Activated T-cell treated with anti-CD3 and anti-CD28 coated beads for 24 hours (primary cell): ENCODE results near the gene PRIM1.
"Not testable (repeated sequence)": the region's sequence is repeated elsewhere in the genome, so short reads cannot be mapped to it uniquely, and the experiment has no call there.

Source experiments
- DNase-seq: peaks from one replicate; pipeline ENCODE4 v3.0.0-alpha.2; 2020; ENCODE audit warnings: low read depth

Gene PRIM1

GRCh38 chr12:56716933-56717880, 34.9 kb downstream of the PRIM1 start:
- DNase-seq = no peak

- no peak for DNase-seq
Observed at GRCh38 chr12:56716458-56716857, 35.7 kb downstream of the PRIM1 start.

DNA sequence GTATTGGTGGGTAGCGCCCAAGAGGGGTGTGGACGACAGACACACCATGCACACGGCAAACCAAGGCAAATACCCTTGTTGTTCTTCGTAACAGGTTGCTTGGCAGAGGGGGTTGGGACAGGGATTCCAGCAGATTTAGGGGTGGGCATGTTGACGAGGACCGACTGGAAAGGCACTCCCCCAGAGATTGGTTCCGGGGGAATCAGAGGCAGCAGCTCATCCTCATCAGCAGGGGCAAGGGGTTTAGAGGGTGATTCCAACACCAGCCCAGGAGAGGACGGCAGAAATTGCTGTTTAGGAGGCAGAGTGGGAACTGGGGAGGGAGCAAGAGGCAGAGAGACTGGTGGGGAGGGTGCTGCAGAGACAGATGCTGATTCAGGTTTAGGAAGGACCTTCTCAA, 36.3 kb downstream of the PRIM1 start:
- no peak for DNase-seq

DNA sequence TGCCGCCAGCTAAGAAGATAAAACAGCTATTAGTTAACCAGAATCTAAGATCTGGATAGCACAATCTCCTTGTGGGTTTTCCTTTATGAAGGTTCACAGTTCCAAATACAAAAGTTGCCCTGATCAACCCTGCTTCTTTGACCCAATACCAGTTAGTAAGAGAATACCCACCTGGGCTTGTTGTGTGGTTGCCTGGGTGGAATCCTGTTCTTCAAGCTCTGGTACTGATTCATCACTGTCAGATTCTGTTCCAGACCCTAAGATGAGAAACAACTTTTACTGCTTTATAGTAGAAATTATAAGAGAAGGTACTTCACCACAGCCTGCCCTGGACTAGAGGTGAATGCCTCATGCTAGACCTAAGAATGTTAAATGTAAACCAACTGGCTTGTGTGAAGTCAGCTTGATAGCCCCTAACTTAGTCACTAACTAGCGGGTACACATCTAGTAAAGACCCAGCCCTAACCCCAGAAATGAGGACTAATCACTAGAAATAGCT, 37.6 kb downstream of the PRIM1 start:
- no peak for DNase-seq

DNA sequence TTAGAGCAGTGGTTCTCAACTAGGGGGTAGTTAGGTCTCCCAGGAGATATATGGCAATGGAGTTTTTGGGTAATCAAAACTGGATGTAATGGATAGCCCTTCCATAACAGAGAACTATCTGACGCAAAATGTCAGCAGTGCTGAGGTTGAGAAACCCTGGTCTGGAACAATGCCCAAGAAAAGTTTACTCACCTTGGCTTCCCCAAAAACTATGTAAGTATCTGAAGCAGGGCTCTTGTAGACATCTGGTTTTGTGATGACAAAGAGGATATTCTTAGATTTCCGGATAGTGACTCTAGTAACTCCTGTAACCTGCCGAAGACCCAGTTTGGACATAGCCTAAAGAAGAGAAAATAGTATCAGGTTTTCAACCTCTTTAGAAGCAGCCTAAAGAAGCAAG, 38.8 kb downstream of the PRIM1 start:
- no peak for DNase-seq

- no peak for DNase-seq
Observed at GRCh38 chr12:56709759-56710376, 42.3 kb downstream of the PRIM1 start.

DNA sequence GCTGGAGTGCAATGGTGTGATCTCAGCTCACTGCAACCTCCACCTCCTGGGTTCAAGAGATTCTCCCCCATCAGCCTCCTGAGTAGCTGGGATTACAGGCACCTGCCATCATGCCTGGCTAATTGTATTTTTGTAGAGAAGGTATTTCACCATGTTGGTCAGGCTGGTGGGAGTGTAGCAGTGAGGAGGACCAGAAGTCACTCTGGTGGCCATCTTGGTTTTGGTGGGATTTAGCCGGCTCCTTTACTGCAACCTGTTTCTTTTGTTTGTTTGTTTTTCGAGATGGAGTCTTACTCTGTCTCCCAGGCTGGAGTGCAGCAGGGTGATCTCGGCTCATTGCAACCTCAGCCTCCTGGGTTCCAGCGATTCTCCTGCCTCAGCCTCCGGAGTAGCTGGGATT, 47.6 kb downstream of the PRIM1 start:
- DNase-seq = not testable (repeated sequence)

DNA sequence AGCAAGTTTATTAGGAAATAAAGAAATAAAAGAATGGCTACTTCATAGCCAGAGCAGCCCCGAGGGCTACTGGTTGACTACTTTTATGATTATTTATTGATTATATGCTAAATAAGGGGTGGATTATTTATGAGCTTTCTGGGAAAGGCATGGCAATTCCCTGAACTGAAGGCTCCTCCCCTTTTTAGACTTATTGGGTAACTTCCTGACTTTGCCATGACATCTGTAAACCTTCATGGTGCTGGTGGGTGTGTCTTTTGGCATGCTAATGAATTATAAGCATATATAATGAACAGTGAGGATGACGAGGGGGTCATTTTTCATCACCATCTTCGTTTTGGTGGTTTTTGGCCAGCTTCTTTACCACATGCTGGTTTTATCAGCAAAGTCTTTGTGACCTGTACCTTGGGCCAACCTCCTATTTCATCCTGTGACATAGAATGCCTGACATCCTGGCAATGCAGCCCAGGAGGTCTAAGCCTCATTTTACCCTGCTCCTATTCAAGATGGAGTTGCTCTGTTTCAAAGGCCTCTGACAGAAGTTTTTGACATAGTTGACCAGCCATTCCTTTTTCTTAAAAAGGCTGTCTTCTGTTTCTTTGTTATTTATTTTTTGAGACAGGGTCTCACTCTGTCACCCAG, 53.0 kb downstream of the PRIM1 start:
- no peak for DNase-seq

DNA sequence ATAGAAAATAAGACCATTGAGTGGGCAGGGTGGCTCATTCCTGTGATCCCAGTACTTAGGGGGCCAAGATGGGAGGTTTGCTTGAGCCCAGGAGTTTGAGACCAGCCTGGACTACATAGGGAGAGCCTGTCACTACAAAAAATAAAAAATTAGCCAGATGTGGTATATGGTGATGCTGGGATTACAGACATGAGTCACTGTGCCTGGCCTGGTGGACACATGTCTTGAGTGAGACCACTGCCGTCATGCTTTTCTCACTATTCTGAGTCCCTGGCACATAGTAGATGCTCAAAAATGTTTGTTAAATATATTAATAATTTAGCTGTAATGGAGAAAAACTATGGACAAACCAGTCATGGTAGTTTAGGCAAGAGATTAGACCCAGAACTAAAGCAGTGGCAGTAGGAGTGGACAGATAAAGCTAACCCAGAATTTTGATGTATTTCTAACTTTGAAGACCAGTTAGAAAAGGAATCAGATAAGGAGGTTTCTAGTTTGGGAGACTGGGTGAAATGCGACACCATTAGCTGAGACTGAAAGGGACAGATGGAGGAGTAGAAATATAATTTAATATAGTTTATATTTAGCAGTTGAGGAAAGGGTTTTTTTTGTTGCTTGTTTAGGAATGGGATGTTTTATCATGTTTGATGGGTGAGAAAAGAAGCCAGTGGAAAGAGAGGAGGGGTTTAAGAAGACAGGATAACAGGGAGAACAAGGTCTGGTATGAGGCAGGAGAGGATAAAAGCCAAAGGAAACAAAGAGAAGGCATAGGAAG, 56.6 kb downstream of the PRIM1 start:
- no peak for DNase-seq

DNA sequence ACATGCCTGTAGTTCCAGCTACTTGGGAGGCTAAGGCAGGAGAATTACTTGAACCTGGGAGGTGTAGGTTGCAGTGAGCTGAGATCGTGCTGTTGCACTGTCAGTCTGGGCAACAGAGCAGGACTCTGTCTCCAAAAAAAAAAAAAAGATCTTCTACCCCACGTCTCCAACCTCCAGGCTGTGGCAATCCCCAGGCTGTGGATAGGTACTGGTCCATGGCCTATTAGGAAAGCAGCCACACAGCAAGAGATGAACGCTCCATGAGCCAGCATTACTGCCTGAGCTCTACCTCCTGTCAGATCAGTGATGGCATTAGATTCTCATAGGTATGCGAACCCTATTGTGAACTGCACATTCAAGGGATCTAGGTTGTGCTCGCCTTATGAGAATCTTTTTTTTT, 58.0 kb downstream of the PRIM1 start:
- no peak for DNase-seq

DNA sequence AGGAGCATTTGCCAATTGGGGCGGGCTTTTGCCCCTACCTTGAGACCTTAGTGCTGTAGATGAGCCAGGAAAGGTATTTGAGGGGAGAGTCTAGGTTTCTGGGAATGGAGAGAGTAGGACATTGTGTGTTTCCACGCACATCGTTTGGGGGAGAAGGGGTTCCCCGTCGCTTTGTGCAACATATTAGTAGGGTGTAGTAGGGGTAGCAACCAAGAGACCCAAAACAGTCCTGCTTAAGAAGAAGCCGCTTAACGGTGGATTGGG, 63.3 kb downstream of the PRIM1 start:
- DNase-seq = no peak

GRCh38 chr12:56688129-56688845, 63.8 kb downstream of the PRIM1 start, which contains the start of gene PTGES3:
Gene PTGES3 (minus strand): TSS chr12:56688284. CDS start chr12:56687999, 285 bp downstream.
- DNase-seq = peak; percentile 97

DNA sequence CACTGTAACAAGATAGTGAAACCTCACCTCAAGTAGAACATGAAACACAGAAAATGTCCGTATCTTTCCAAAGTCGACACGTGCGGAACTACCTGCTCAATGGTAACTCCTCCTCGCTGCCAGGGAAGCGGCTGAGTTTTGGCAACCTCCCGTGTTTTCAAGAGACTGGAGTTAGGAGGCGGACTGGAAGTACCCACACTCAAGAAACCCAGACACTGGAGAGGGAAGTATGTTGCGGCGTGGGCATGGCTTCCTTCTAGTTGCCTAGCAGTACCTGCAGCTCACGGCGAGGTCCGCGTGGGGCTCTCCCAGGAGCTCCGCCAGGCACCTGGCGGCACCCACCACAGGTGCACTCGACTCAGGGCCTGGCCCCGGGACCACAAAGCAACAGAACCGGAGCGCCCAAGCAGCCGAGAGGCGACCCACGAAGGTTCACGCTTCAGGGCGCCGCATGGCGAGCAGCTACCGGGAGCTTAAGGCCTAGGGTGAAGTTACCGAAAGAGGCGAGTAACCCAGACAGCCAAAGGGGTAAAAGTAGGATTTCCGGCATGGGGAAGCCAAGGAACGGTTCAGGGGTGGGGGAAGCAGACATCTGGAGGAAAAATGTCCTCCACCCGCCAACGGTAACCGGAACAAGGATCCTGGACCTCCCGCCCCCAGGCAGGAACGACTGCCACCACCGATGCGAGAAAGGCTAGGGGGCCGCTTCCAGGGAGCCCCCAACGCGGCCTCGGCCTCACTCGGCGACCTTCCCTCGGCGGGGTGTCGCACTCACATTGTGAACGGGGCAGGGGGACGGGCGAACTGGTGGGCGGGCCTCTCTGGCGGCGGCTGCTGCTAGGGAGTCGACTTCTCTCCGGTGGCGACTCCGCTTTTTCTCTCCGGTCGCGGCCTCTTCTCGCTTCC, 64.6 kb downstream of the PRIM1 start:
- peak; percentile 47 for DNase-seq

DNA sequence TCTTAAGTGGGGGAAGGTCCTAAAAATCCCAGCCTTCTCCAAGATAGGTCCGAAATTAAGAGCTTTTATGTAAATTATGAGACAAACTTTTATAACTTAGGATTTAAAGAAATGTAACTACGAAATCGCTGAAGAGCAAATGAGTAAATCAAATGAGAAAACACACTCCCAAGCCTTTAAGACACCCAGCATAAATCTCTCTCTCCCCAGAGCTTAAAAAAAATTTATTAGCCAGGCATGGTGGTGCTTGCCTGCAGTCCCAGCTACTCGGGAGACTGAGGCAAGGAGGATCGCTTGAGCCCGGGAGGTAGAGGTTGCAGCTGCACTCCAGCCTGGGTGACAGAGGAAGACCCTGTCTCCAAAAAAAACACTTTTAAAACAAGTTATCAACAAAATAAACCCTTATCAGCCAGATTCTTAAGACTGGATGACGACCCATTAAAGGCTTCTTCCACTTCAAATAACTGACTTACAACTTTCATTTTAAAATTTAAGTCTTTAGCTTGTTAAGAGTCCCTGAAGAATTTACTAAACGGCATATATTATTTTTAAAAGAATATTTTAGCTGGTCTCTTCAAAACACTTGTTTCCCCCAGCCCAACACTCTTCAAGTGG, 67.3 kb downstream of the PRIM1 start:
- DNase-seq = no peak

GRCh38 chr12:56682323-56682722, 69.8 kb downstream of the PRIM1 start:
- DNase-seq = no peak
